GM12878 (cell line): Measurements from ENCODE around the gene AHCYL2. TPM values are rescaled to one million over a fixed set of nuclear protein-coding genes. Genes with fewer than 3 reads are reported as not detected.

Experiments
- ATAC-seq: fragments of 200-7000 bp; cut with Tn5 transposase; 3 replicates; pipeline ENCODE4 v1.9.1; 2020; ENCODE audit warnings: mild to moderate bottlenecking, moderate library complexity
- BruUV-seq: library from RNA; stranded (reverse); fragments of 400-500 nt; replicated peaks from 2 replicates; lab custom pipeline; 2021; lab: Mats Ljungman, UMichigan
- CTCF ChIA-PET: fragments of 300-600 bp; sonication (Branson Sonifier 250); formaldehyde crosslinking; extraction: SDS; loops from one replicate; lab custom pipeline; 2021; ENCODE audit warnings: inconsistent platforms; lab: Yijun Ruan, JAX
- POLR2A ChIA-PET: fragments of 350-600 bp; formaldehyde crosslinking; extraction: SDS; loops from one replicate; lab custom pipeline; 2021; ENCODE audit warnings: inconsistent platforms; lab: Charles Lee
- RAD21 ChIA-PET: fragments of 300-600 bp; sonication (Branson Sonifier 250); formaldehyde crosslinking; loops from one replicate; lab custom pipeline; 2023; ENCODE audit warnings: antibody characterized with exemption; ENCODE audit not compliant: unreplicated experiment; lab: Charles Lee
- SMC1A ChIA-PET: fragments of 300-600 bp; sonication (Branson Sonifier 250); formaldehyde crosslinking; loops from one replicate; lab custom pipeline; 2023; ENCODE audit not compliant: unreplicated experiment, uncharacterized antibody; lab: Charles Lee
- DNase-seq: peaks from one replicate; pipeline ENCODE4 v3.0.0-alpha.2; 2011; ENCODE audit warnings: low read depth, low spot score
- FAIRE-seq: peaks from 3 replicates; lab custom pipeline; 2011; peaks lifted over from hg19 to GRCh38; lab: Jason Lieb, UNC
- H2AFZ ChIP-seq: 2 replicates; pipeline ENCODE4 v1.6.0; 2011; ENCODE audit warnings: low read depth, low read length, control low read depth; ENCODE audit not compliant: control insufficient read depth
- H3K27ac ChIP-seq: 2 replicates; pipeline ENCODE4 v1.5.1; 2011; ENCODE audit warnings: control low read depth; ENCODE audit not compliant: control insufficient read depth, insufficient read depth
- H3K27me3 ChIP-seq, 2 experiments: replicated peaks in 1 of 2; 2 replicates each; pipeline versions ENCODE4 v1.6.0 to v1.6.1; 2011; ENCODE audit warnings: low read length in 1 of 2; ENCODE audit not compliant: control insufficient read depth in 2 of 2, insufficient read depth in 2 of 2
- H3K36me3 ChIP-seq, 2 experiments: 2 replicates each; pipeline ENCODE4 v1.5.1; 2011; ENCODE audit warnings: low read length in 1 of 2; ENCODE audit not compliant: control insufficient read depth in 2 of 2, insufficient read depth in 2 of 2
- H3K4me1 ChIP-seq: 2 replicates; pipeline ENCODE4 v1.6.1; 2011; ENCODE audit warnings: mild to moderate bottlenecking, low read length, moderate library complexity, mixed read lengths; ENCODE audit not compliant: control insufficient read depth, insufficient read depth
- H3K4me2 ChIP-seq: 2 replicates; pipeline ENCODE4 v1.6.0; 2011; ENCODE audit warnings: control low read depth; ENCODE audit not compliant: control insufficient read depth, insufficient read depth
- H3K4me3 ChIP-seq: fragments of 200-600 bp; sonication (generic); 2 replicates; pipeline ENCODE4 v1.5.1; 2016
- H3K79me2 ChIP-seq: 2 replicates; pipeline ENCODE4 v1.6.0; 2011; ENCODE audit warnings: low read length; ENCODE audit not compliant: control insufficient read depth, insufficient read depth
- H3K9ac ChIP-seq: 2 replicates; pipeline ENCODE4 v1.8.0; 2011; ENCODE audit warnings: low read length, control low read depth, mixed read lengths; ENCODE audit not compliant: control insufficient read depth, insufficient read depth
- H3K9me3 ChIP-seq: replicated peaks from 3 replicates; pipeline ENCODE4 v1.5.1; 2011; ENCODE audit warnings: mild to moderate bottlenecking, low read length; ENCODE audit not compliant: control insufficient read depth, insufficient read depth
- H4K20me1 ChIP-seq: 2 replicates; pipeline ENCODE4 v1.6.0; 2011; ENCODE audit not compliant: control insufficient read depth, insufficient read depth
- BACH1 ChIP-seq: fragments of 450-650 bp; IDR thresholded peaks from 2 replicates; pipeline ENCODE4 v1.6.1; 2017; ENCODE audit warnings: mild to moderate bottlenecking, borderline replicate concordance
- BCLAF1 ChIP-seq: fragments of 450-650 bp; IDR thresholded peaks from 2 replicates; pipeline ENCODE4 v1.6.1; 2017; ENCODE audit warnings: antibody characterized with exemption, mild to moderate bottlenecking, moderate library complexity
- CBFB ChIP-seq: IDR thresholded peaks from 2 replicates; pipeline ENCODE4 v1.6.1; 2016; ENCODE audit warnings: antibody characterized with exemption, low read depth
- CHD4 ChIP-seq: fragments of 200-600 bp; sonication (generic); IDR thresholded peaks from 2 replicates; pipeline ENCODE4 v1.6.1; 2016; ENCODE audit warnings: mild to moderate bottlenecking
- HDGF ChIP-seq: fragments of 450-650 bp; IDR thresholded peaks from 2 replicates; pipeline ENCODE4 v1.6.1; 2016; ENCODE audit warnings: antibody characterized with exemption
- NBN ChIP-seq: fragments of 450-650 bp; IDR thresholded peaks from 2 replicates; pipeline ENCODE4 v1.6.1; 2016
- NR2F1 ChIP-seq: fragments of 450-650 bp; conservative IDR thresholded peaks from 2 replicates; pipeline ENCODE4 v1.6.1; 2017; ENCODE audit warnings: mild to moderate bottlenecking
- PAX5 ChIP-seq: IDR thresholded peaks from 2 replicates; pipeline ENCODE4 v1.6.1; 2011; ENCODE audit warnings: low read depth, low read length, borderline replicate concordance
- PAX8 ChIP-seq: fragments of 450-650 bp; IDR thresholded peaks from 2 replicates; pipeline ENCODE4 v1.6.1; 2017; ENCODE audit warnings: mild to moderate bottlenecking, moderate library complexity
- PML ChIP-seq: IDR thresholded peaks from 2 replicates; pipeline ENCODE4 v1.6.1; 2012; ENCODE audit warnings: low read length, inconsistent platforms
- POLR2AphosphoS2 ChIP-seq: IDR thresholded peaks from 2 replicates; pipeline ENCODE4 v1.6.1; 2011; ENCODE audit warnings: low read depth, mild to moderate bottlenecking, low read length, improper control_type of control experiment, moderate library complexity
- SMAD1 ChIP-seq: fragments of 450-650 bp; IDR thresholded peaks from 2 replicates; pipeline ENCODE4 v1.6.1; 2018; ENCODE audit warnings: mild to moderate bottlenecking, low read depth; ENCODE audit not compliant: partially characterized antibody
- SMAD5 ChIP-seq: IDR thresholded peaks from 2 replicates; pipeline ENCODE4 v1.6.1; 2016; ENCODE audit warnings: antibody characterized with exemption, low read depth
- WGBS: methylation state at CpG from one replicate; pipeline ENCODE4 v1.1.6; 2016; ENCODE audit warnings: low lambda C conversion rate; ENCODE audit not compliant: insufficient replicate concordance, insufficient coverage; ENCODE audit errors: missing lambda C conversion rate; 5-methylcytosine and 5-hydroxymethylcytosine counted together
- in situ Hi-C: fragments of 300-500 bp; cut with MboI; formaldehyde crosslinking; loops from 9 replicates; pipeline ENCODE4 v1.14.3; 2018; ENCODE audit warnings: mixed read lengths
- intact Hi-C: fragments of 100-400 bp; cut with micrococcal nuclease; formaldehyde crosslinking; loops from one replicate; pipeline ENCODE4 v1.14.2; 2022; ENCODE audit not compliant: unreplicated experiment
- polyA plus RNA-seq, 11 experiments: library from polyadenylated mRNA; depleted of rRNA in 4 of 11; unstranded in 6 of 11; stranded (reverse) in 5 of 11; fragments of >200 nt; fragmentation: Nextera tagmentation in 4 of 11; fragmentation: Illumina TruSeq in 1 of 11; extraction: Ambion mirVana in 4 of 11; extraction: Trizol in 1 of 11; gene quantifications; 1 replicate in 1 of 11; 2 replicates in 10 of 11; pipeline versions ENCODE4 v1.2.1 to v1.2.3, GENCODE V29; 2011 to 2016; ENCODE audit warnings: inconsistent platforms in 2 of 11, missing spikeins in 2 of 11, low read depth in 1 of 11
- total RNA-seq, 4 experiments: library from RNA; depleted of rRNA in 3 of 4; stranded (reverse); fragments of >200 nt in 3 of 4; fragmentation: Illumina TruSeq in 1 of 4; extraction: Trizol in 1 of 4; gene quantifications; 2 replicates each; pipeline versions ENCODE4 v1.2.1 to v1.2.3, GENCODE V29; 2013 to 2021
- TF ChIP-seq, protein P1 (sequence below): fragments of 450-650 bp; IDR thresholded peaks from 2 replicates; pipeline ENCODE4 v1.6.1; 2018; ENCODE audit warnings: borderline replicate concordance, mild to moderate bottlenecking; ENCODE audit not compliant: partially characterized antibody
- TF ChIP-seq, protein P2 (sequence below): IDR thresholded peaks from 2 replicates; pipeline ENCODE4 v1.6.1; 2012; ENCODE audit warnings: low read length, inconsistent platforms

Gene AHCYL2
- total and polyA plus RNA-seq, 10 of the 15 experiments (the other 5 are each of a cell fraction or from before 2014, with no cell fraction given), result 1.7 to 29.1 (median 5.4) TPM

DNA sequence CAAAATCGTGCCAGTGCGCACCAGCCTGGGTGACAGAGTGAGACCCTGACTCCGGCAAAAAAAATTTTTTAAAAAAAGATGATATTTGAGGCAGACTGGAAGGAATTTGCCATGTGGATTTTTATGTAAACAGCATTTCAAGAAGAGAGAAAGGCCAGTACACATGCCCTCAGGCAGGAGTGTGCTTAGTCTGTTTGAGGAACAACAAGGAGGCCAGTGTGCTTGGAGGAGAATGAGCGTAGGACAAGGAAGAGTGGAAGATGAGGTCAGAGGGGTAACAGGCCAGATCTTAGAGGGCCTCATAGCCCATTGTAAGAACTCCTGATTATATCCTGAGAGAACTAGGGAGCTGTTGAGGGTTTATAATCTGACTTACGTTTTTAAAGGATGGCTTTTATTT lies 192.2 kb downstream of the AHCYL2 start:
- CTCF ChIA-PET, result no interaction called here
- no peak for ATAC-seq
- in situ Hi-C loops, result no loop called here

More for the DNA sequence above, 192.2 kb downstream of the AHCYL2 start:
- H3K9ac ChIP-seq, result no peak overlapping the region
- 93% methylated on average over 5 of the region's 5 CpGs for WGBS
- no peak for FAIRE-seq
- H3K27ac ChIP-seq, result no peak overlapping the region
- no peak for DNase-seq
- H2AFZ ChIP-seq, result no peak overlapping the region
- no peaks in the 10 kb centered on the region for H3K79me2 ChIP-seq
- intact Hi-C loops, result no loop called here
- H3K9me3 ChIP-seq, result no peaks in the 10 kb centered on the region
- ChIA-PET SMC1A (interaction anchor here (1.8 kb wide), 1 partner anchor 30 kb away, joined by 6 read pairs; no protein-coding TSS in a partner anchor), POLR2A (no interaction called here)
- no peaks in the 10 kb centered on the region for H3K4me1 ChIP-seq
- BruUV-seq, result no TSS peak
- no peaks in the 10 kb centered on the region; a peak in 1 of 4 replicates for H3K36me3 ChIP-seq
- no peak overlapping the region for H3K4me2 ChIP-seq
- H3K4me3 ChIP-seq, result no peak overlapping the region
- H3K27me3 ChIP-seq, result no peaks in the 10 kb centered on the region
- TF ChIP-seq PAX8, result no peak
- no peak for TF ChIP-seq BCLAF1
- TF ChIP-seq SMAD5, result no peak
- no peak for TF ChIP-seq NBN
- TF ChIP-seq HDGF, result no peak
- no peak for TF ChIP-seq CHD4
- TF ChIP-seq, protein P1, sequence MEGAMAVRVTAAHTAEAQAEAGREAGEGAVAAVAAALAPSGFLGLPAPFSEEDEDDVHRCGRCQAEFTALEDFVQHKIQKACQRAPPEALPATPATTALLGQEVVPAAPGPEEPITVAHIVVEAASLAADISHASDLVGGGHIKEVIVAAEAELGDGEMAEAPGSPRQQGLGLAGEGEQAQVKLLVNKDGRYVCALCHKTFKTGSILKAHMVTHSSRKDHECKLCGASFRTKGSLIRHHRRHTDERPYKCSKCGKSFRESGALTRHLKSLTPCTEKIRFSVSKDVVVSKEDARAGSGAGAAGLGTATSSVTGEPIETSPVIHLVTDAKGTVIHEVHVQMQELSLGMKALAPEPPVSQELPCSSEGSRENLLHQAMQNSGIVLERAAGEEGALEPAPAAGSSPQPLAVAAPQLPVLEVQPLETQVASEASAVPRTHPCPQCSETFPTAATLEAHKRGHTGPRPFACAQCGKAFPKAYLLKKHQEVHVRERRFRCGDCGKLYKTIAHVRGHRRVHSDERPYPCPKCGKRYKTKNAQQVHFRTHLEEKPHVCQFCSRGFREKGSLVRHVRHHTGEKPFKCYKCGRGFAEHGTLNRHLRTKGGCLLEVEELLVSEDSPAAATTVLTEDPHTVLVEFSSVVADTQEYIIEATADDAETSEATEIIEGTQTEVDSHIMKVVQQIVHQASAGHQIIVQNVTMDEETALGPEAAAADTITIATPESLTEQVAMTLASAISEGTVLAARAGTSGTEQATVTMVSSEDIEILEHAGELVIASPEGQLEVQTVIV, result no peak
- TF ChIP-seq BACH1, result no peak
- TF ChIP-seq SMAD1, result no peak
- no peak for TF ChIP-seq PAX5
- TF ChIP-seq CBFB, result no peak
- no peak for TF ChIP-seq PML
- no peak for TF ChIP-seq POLR2AphosphoS2
- TF ChIP-seq NR2F1, result no peak
- TF ChIP-seq, protein P2, sequence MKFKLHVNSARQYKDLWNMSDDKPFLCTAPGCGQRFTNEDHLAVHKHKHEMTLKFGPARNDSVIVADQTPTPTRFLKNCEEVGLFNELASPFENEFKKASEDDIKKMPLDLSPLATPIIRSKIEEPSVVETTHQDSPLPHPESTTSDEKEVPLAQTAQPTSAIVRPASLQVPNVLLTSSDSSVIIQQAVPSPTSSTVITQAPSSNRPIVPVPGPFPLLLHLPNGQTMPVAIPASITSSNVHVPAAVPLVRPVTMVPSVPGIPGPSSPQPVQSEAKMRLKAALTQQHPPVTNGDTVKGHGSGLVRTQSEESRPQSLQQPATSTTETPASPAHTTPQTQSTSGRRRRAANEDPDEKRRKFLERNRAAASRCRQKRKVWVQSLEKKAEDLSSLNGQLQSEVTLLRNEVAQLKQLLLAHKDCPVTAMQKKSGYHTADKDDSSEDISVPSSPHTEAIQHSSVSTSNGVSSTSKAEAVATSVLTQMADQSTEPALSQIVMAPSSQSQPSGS, result no peak
- TF ChIP-seq, all 136 proteins: peak for 0
- H4K20me1 ChIP-seq, result no peaks in the 10 kb centered on the region
- RAD21 ChIA-PET, result no interaction called here
